ENCODE results near the gene CORO2A.

DNA sequence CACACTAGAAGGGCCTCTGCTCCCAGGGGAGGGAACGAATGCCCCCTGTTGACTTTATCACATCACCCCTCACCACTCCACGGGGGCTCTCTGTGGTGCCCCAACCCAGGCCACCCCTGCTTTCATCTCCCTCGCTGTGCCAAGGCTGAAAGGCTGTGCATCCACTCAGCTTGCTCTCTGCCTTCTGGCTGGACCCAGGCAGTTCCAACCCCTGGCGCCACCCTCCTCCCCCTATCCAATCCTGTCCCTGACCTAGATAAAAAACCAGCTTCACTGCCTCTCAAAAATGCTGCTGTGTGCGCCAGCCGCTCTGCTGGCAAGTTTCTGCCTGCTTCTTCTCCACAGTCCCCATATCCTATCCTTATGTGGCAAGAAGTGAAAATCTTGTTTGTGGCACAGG lies 22.4 kb upstream of the CORO2A start:
- no peak for TF ChIP-seq EZH2 (IDR thresholded peaks at IDR 0.05; ENCODE audit: low read depth)
- TF ChIP-seq, protein P1, sequence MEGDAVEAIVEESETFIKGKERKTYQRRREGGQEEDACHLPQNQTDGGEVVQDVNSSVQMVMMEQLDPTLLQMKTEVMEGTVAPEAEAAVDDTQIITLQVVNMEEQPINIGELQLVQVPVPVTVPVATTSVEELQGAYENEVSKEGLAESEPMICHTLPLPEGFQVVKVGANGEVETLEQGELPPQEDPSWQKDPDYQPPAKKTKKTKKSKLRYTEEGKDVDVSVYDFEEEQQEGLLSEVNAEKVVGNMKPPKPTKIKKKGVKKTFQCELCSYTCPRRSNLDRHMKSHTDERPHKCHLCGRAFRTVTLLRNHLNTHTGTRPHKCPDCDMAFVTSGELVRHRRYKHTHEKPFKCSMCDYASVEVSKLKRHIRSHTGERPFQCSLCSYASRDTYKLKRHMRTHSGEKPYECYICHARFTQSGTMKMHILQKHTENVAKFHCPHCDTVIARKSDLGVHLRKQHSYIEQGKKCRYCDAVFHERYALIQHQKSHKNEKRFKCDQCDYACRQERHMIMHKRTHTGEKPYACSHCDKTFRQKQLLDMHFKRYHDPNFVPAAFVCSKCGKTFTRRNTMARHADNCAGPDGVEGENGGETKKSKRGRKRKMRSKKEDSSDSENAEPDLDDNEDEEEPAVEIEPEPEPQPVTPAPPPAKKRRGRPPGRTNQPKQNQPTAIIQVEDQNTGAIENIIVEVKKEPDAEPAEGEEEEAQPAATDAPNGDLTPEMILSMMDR (conservative IDR thresholded peaks at IDR 0.05), result no peak
